SK-N-SH (cell line): ENCODE measurements around the gene SNX9. TPM values are rescaled to one million over a fixed set of nuclear protein-coding genes. Genes with fewer than 3 reads are reported as not detected.

Source experiments
- CTCF ChIA-PET: fragments of 300-600, 350-600 bp; formaldehyde crosslinking; extraction: SDS; loops from one replicate; lab custom pipeline; 2021; lab: Yijun Ruan, JAX
- POLR2A ChIA-PET: fragments of 350-600 bp; sonication (Branson Sonifier 250); formaldehyde crosslinking; extraction: SDS; loops from one replicate; lab custom pipeline; 2020; ENCODE audit warnings: antibody characterized with exemption, inconsistent platforms; lab: Yijun Ruan, JAX
- DNase-seq: peaks from one replicate; pipeline ENCODE4 v3.0.0; 2012
- H2AFZ ChIP-seq: fragments of 200-600 bp; sonication (generic); 2 replicates; pipeline ENCODE4 v1.8.1; 2016; ENCODE audit warnings: antibody characterized with exemption, mild to moderate bottlenecking, low read depth
- H3F3A ChIP-seq: fragments of 200-600 bp; sonication (generic); replicated peaks from 2 replicates; pipeline ENCODE3; 2016; ENCODE audit warnings: antibody characterized with exemption, mild to moderate bottlenecking; ENCODE audit not compliant: insufficient read depth
- H3K27ac ChIP-seq, 2 experiments: fragments of 200-500 bp in 1 of 2; fragments of 200-600 bp in 1 of 2; sonication (Bioruptor generic) in 1 of 2; sonication (generic), shearing (Covaris generic) in 1 of 2; 2 replicates each; pipeline versions ENCODE4 v1.5.1 to v1.6.1; 2014 to 2016; ENCODE audit warnings: low read depth in 2 of 2, inconsistent platforms in 1 of 2, low read length in 1 of 2, mild to moderate bottlenecking in 1 of 2, mixed read lengths in 1 of 2
- H3K27me3 ChIP-seq: fragments of 200-600 bp; sonication (generic), shearing (Covaris generic); 2 replicates; pipeline ENCODE4 v1.6.1; 2016; ENCODE audit warnings: mixed run types; ENCODE audit not compliant: insufficient read depth
- H3K36me3 ChIP-seq, 2 experiments: fragments of 200-500 bp in 1 of 2; fragments of 200-600 bp in 1 of 2; sonication (Bioruptor generic) in 1 of 2; sonication (generic) in 1 of 2; replicated peaks in 1 of 2; 2 replicates each; pipeline versions ENCODE3 to v1.5.1; 2014 to 2016; ENCODE audit warnings: low read length in 1 of 2, mild to moderate bottlenecking in 1 of 2; ENCODE audit not compliant: insufficient read depth in 2 of 2, control insufficient read depth in 1 of 2
- H3K4me1 ChIP-seq, 2 experiments: fragments of 200-500 bp in 1 of 2; fragments of 200-600 bp in 1 of 2; sonication (Bioruptor generic) in 1 of 2; sonication (generic), shearing (Covaris generic) in 1 of 2; 2 replicates each; pipeline versions ENCODE4 v1.5.1 to v1.6.1; 2014 to 2016; ENCODE audit warnings: low read depth in 1 of 2, low read length in 1 of 2, mixed run types in 1 of 2; ENCODE audit not compliant: insufficient read depth in 2 of 2, control insufficient read depth in 1 of 2
- H3K4me2 ChIP-seq: fragments of 200-600 bp; sonication (generic), shearing (Covaris generic); 2 replicates; pipeline ENCODE4 v1.6.1; 2017; ENCODE audit warnings: mixed run types
- H3K4me3 ChIP-seq, 2 experiments: fragments of 200-500 bp in 1 of 2; fragments of 200-600 bp in 1 of 2; sonication (Bioruptor generic) in 1 of 2; sonication (generic), shearing (Covaris generic) in 1 of 2; 2 replicates each; pipeline versions ENCODE4 v1.5.1 to v1.8.1; 2014 to 2016; ENCODE audit warnings: low read depth in 2 of 2, inconsistent platforms in 1 of 2, low read length in 1 of 2, mild to moderate bottlenecking in 1 of 2, mixed read lengths in 1 of 2, moderate library complexity in 1 of 2
- H3K79me2 ChIP-seq: fragments of 200-600 bp; sonication (generic); 2 replicates; pipeline ENCODE4 v1.8.1; 2017; ENCODE audit warnings: mild to moderate bottlenecking; ENCODE audit not compliant: insufficient read depth
- H3K9ac ChIP-seq: fragments of 200-600 bp; sonication (generic); 2 replicates; pipeline ENCODE4 v1.6.1; 2017; ENCODE audit warnings: mixed run types
- H3K9me2 ChIP-seq: fragments of 200-600 bp; sonication (generic); 2 replicates; pipeline ENCODE4 v1.6.1; 2017; ENCODE audit warnings: mixed run types
- H3K9me3 ChIP-seq: fragments of 200-600 bp; sonication (generic); 2 replicates; pipeline ENCODE4 v1.6.1; 2017; ENCODE audit warnings: mixed run types, mild to moderate bottlenecking, moderate library complexity
- H4K20me1 ChIP-seq: fragments of 200-600 bp; sonication (generic); 2 replicates; pipeline ENCODE4 v1.6.1; 2017; ENCODE audit warnings: mild to moderate bottlenecking, mixed run types; ENCODE audit not compliant: insufficient read depth
- CHD2 ChIP-seq: fragments of 150-350 bp; IDR thresholded peaks from 2 replicates; pipeline ENCODE4 v1.6.1; 2018; ENCODE audit warnings: low read length; ENCODE audit not compliant: partially characterized antibody
- EZH2phosphoT487 ChIP-seq: fragments of 200-600 bp; sonication (generic); IDR thresholded peaks from 2 replicates; pipeline ENCODE4 v1.6.1; 2017; ENCODE audit warnings: low read depth, mixed run types, mild to moderate bottlenecking, antibody characterized with exemption, moderate library complexity, borderline replicate concordance
- GATA2 ChIP-seq: sonication (generic); formaldehyde crosslinking; IDR thresholded peaks from 2 replicates; pipeline ENCODE4 v1.5.0; 2020; ENCODE audit warnings: mild to moderate bottlenecking, missing genetic modification reagents
- JUND ChIP-seq: IDR thresholded peaks from 2 replicates; pipeline ENCODE4 v1.4.0; 2012
- MXI1 ChIP-seq: IDR thresholded peaks from 2 replicates; pipeline ENCODE4 v1.6.1; 2012; ENCODE audit warnings: mild to moderate bottlenecking, low read depth, low read length, improper control_type of control experiment
- PBX3 ChIP-seq: IDR thresholded peaks from 2 replicates; pipeline ENCODE4; 2012
- RAD21 ChIP-seq: IDR thresholded peaks from 2 replicates; pipeline ENCODE4 v1.6.1; 2012; ENCODE audit warnings: mild to moderate bottlenecking, low read length
- REST ChIP-seq: IDR thresholded peaks from 2 replicates; pipeline ENCODE4 v1.6.1; 2012; ENCODE audit warnings: mild to moderate bottlenecking, low read depth, low read length, moderate library complexity
- RFX5 ChIP-seq: IDR thresholded peaks from 2 replicates; pipeline ENCODE4 v1.6.1; 2012; ENCODE audit warnings: mild to moderate bottlenecking, improper control_type of control experiment, low read length
- SMC3 ChIP-seq: IDR thresholded peaks from 2 replicates; pipeline ENCODE4 v1.6.1; 2012; ENCODE audit warnings: low read depth, low read length, improper control_type of control experiment
- USF1 ChIP-seq: IDR thresholded peaks from 2 replicates; pipeline ENCODE4 v1.4.0; 2012; ENCODE audit warnings: low read depth, borderline replicate concordance
- WGBS: methylation state at CpG from one replicate; pipeline ENCODE4 v1.1.6; 2017; ENCODE audit warnings: low lambda C conversion rate; 5-methylcytosine and 5-hydroxymethylcytosine counted together
- polyA plus RNA-seq, 3 experiments: library from polyadenylated mRNA; depleted of rRNA; stranded (reverse); fragments of >200 nt; gene quantifications; 2 replicates each; pipeline ENCODE4 v1.2.3, GENCODE V29; 2012
- TF ChIP-seq, protein P1 (sequence below): fragments of 150-350 bp; IDR thresholded peaks from 2 replicates; pipeline ENCODE4 v1.6.1; 2017; ENCODE audit warnings: antibody characterized with exemption, low read length, low read depth, borderline replicate concordance
- TF ChIP-seq, protein P2 (sequence below): fragments of 150-350 bp; IDR thresholded peaks from 2 replicates; pipeline ENCODE4 v1.6.1; 2016; ENCODE audit warnings: mild to moderate bottlenecking, low read depth, low read length

The SNX9 gene
- polyA plus RNA-seq, 1 of the 3 experiments (the other 2 are of a cell fraction), result 31.6 TPM

DNA sequence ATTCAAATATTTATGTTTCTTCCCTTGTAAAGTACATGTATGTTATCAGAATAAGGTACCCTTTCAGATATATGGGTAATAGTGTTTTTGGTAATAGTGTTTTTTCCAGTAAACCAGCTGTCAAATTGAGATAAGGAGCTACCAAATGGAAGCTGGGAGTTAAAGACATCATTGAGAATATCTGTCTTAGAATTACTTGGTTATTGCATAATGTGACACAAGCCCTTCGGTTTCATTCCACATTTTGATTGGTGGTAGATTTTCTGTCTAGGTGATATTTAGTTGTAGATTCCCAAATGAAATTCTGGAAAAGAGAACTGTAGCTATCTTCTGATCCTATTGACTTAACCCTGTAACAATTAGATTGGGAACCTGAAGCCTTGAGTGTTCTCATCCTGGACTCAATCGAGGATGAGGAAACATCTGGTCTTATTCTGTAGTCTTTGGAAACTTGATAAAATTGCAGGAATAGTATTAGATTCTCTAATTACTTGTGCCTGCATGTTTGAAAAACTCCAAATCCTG lies 83.6 kb downstream of the SNX9 start:
- CTCF ChIA-PET, result interaction anchor here (1.1 to 1.4 kb wide), 4 partner anchors 13 to 240 kb away, joined by 3 to 5 read pairs (median 3); no protein-coding TSS in a partner anchor

More for the DNA sequence above, 83.6 kb downstream of the SNX9 start:
- Histone ChIP-seq H3K27ac (no peak overlapping the region), H3K36me3 (peaks cover 49 to 59% of the 10 kb centered on the region in 2 experiments), H3K4me2 (no peak overlapping the region), H3K27me3 (no peaks in the 10 kb centered on the region), H3K9me3 (no peaks in the 10 kb centered on the region), H3K79me2 (0 out of 2 replicates have a peak, but pooled peaks cover 7% of the 10 kb centered on the region), H4K20me1 (no peaks in the 10 kb centered on the region), H3K4me1 (peaks cover 5 to 10% of the 10 kb centered on the region in 2 experiments; a peak in 2 of 4 replicates), H3K4me3 (no peak overlapping the region), H2AFZ (no peak overlapping the region), H3K9ac (no peak overlapping the region), H3K9me2 (no peaks in the 10 kb centered on the region), H3F3A (peaks cover 12% of the 10 kb centered on the region)
- POLR2A ChIA-PET, result no interaction called here
- WGBS, result 81% methylated on average over 2 of the region's 2 CpGs
- DNase-seq, result no peak
- TF ChIP-seq REST, result no peak
- no peak for TF ChIP-seq RFX5
- no peak for TF ChIP-seq JUND
- TF ChIP-seq, protein P1, sequence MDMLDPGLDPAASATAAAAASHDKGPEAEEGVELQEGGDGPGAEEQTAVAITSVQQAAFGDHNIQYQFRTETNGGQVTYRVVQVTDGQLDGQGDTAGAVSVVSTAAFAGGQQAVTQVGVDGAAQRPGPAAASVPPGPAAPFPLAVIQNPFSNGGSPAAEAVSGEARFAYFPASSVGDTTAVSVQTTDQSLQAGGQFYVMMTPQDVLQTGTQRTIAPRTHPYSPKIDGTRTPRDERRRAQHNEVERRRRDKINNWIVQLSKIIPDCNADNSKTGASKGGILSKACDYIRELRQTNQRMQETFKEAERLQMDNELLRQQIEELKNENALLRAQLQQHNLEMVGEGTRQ, result no peak
- no peak for TF ChIP-seq RAD21
- TF ChIP-seq MXI1, result no peak
- TF ChIP-seq PBX3, result no peak
- TF ChIP-seq EZH2phosphoT487, result no peak
- TF ChIP-seq GATA2 (CRISPR knock-in tag), result no peak
- TF ChIP-seq CHD2, result no peak
- TF ChIP-seq SMC3, result no peak
- no peak for TF ChIP-seq USF1
- TF ChIP-seq, protein P2, sequence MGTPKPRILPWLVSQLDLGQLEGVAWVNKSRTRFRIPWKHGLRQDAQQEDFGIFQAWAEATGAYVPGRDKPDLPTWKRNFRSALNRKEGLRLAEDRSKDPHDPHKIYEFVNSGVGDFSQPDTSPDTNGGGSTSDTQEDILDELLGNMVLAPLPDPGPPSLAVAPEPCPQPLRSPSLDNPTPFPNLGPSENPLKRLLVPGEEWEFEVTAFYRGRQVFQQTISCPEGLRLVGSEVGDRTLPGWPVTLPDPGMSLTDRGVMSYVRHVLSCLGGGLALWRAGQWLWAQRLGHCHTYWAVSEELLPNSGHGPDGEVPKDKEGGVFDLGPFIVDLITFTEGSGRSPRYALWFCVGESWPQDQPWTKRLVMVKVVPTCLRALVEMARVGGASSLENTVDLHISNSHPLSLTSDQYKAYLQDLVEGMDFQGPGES, result no peak
